ENCODE results near the gene ACTN4.
A peak's percentile ranks its signal among the peaks of the same experiment; 100 is the strongest.

ACTN4 gene

DNA sequence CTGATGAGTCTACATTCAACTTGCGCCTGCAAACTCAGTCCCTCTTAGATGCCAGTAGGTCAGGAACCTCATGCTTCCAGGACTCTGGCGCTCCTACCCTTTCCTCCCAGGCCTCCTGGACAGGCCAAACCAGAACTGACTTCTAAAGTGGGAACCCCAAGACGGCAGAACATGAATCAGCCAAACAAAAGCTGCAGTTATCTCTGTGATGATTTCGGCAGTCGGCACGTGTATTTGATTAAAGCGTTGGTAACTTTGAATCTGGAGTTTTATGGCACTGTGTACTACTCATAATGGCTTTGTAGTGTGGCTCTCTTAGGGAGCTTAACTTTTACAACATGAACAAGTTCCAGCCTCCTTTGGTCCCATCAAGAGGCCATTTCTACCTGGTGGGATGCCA lies 13.7 kb downstream of the ACTN4 start:
- peak; percentile 46 for DNase-seq (ENCODE audit: low read depth)

DNA sequence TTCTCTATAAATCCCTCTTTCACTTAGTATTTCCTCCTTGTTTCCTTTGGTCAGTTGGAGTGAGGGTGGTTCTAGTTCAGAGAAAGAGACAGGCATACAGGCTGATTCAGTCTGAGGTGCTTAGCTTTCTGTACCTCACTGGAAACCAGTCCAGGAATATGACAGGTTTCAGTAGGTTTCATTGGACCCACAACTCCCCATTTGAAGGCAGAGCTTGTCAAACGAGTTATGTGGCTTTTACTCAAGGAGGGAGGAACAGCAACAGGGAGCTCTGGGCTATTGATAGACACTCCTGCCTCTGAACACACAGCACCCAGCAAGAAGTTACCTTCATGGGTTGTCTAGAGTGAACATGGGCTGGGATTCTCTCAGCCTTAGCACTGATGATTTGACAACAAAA lies 14.5 kb downstream of the ACTN4 start:
- no peak for DNase-seq (ENCODE audit: low read depth)

DNA sequence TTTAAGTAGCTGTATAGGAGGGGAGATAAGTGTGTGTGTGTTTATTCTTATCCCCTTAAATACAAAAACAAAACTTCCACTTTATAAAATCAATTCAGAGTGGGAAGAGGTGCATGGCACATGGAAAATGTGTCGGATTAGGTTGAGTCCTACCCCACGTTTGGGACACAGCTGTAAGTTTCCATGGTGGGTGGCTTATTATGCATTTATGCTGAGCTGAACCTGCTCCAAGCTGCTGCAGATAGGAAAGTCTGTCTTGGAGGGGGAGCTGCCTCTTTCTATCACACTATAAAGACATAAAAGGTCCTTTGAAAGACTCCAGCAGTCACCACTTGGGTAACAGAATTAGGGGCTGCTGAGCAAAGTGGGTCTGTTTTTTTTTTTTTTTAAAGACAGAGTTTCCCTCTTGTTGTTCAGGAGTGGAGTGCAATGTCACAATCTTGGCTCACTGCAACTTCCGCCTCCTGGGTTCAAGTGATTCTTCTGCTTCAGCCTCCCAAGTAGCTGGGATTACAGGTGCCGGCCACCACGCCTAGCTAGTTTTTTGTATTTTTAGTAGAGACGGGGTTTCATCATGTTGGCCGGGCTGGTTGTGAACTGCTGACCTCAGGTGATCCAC lies 15.2 kb downstream of the ACTN4 start:
- DNase-seq (ENCODE audit: low read depth) = no peak

DNA sequence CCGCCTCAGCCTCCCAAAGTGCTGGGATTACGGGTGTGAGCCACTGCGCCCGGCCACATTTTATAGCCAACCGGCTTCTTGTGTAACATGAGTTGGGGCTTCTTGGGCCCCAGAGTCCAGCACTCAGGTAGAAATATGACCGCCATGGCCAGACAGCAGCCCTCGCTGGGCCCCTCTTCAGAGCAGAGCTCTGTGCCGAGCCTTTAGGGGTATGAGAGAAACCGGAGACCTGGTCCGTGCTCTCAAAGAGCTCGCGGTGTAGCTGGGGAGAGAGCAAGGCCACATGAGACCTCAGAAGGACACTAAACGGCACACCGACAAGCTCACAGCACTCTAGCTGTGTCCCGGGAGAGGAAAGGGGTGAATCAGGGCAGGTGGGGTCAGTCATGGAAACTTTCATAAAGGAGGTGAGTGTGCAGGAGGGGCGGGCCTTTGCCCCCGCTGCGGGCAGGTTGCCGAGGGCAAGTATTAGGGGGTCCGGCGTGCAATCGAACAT lies 15.8 kb downstream of the ACTN4 start:
- no peak for DNase-seq (ENCODE audit: low read depth)

DNA sequence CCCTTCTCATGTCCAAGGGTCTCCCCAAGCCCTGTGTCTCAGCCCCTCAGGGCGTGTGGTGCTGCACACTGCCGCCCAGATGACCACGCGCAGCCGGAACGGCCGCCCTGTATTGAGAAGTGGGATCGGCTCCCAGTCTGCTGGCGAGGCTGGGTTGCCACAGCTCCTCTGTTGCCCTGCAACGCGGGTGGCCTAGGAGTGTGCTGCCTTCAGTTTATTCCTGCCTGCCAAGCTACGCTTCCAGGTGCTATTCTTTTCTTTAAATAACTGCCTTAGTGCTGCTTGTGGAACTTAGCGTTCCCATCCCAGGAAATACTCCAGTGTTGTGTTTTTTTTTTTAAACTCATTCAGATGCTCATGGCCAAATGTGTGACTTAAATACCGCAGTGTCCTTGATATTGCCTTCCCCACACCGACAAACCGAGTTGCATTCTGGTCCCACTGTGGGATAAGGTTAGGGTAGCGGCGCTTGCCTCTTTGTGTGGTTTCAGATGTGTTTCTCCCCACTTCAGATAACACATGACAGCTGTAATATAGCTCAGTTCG lies 16.6 kb downstream of the ACTN4 start:
- no peak for DNase-seq (ENCODE audit: low read depth)

DNA sequence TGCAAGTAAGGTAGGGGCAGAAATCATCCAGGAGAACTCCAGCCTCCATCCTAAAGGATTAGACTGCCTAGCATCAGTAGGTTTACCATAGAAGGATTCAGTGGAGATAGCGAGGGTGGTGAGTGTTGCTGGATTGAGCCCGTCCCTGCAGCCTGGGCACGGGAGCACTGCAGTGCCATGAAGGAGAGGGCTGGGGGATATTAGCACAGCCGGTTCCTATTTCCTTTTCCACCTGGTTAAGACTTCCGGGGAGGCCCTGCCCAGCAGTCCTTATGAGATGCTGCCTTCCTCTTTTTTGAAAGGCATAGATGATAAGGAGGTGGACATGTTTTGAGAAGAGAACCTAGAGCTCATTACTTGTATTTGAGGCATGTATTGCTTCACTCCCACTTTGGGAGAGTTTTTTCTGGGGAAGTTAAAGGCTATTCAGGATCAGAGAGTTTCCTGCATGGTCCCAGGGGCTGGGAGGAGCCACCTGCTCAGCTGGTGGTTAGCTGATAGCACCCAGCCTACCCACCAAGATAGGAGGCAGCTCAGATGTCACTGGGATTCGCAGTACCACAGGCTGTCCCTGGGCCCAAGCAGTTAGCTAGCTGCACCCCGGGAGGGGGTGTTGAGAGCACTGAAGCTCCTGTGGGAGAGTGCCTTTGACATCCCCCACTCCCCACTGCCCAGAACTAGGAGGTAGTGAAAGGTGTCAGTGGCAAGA lies 17.2 kb downstream of the ACTN4 start:
- no peak for DNase-seq (ENCODE audit: low read depth)

DNA sequence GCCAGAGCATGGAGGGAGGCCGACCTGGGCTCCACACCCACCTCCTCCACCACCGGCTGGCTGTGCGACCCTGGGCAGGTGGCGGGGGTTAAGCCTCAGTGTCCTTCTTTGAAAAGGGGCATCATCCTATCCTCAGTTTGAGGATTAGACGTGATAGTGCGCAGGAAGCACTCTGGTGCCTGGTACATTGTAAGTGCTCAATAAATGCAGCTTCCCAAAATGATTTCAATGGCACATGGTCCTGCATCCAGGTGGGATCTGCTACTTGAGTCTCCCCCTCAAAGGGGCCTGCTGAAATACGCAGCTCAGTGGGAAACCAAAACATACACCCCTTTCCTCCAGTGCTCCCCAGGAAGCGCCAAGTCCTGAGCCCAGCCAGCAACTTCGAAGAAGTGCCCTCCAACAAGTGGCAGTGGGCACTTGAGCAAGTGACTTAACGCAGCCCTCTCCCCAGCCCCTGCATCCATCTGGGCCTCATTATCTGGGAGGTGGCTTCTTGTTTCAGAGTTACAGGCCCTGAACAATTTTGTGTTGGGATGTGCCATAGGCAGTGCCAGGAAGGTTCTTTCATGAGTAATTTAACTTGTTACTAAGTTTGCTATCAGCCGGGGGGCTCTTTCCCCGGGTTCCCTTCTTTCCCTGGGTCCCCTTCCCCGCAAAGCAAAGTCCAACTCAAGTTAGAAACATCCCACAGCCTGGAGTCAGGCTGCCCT lies 17.9 kb downstream of the ACTN4 start:
- DNase-seq (ENCODE audit: low read depth) = no peak

DNA sequence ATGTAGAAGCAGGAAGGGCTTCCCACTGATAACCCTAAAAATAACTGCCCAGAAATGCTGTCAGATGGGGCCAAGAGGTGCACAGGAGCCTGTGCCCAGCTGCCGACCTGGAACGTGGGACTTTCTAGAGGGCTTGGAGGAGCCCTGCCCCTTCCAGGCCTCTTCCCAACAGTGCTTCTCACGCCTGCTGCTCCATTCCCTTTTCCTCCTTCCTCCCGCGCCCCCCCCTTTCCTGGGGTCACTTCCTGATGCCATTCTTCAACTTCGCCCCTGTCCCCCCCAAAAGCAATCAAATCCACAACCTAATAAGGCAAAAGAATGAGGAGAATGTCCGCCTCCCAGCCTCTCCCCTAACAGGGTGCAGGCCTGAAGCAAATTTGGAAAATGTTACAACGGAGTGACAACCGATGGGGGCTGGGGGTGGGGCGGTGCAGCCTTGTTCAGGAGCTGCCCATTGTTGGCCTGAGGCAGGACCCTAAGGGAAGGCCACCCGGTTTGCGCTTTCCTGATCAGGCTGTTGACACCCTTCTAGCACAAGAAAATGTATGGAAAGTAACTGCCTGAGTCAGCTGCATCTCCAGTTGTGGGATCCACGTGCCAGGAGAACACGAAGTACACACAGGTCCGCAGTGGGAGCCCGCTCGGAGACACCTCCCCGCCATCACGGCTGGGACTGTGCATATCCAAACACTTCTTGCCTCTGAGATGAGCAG lies 18.7 kb downstream of the ACTN4 start:
- peak; percentile 73 for DNase-seq (ENCODE audit: low read depth)

DNA sequence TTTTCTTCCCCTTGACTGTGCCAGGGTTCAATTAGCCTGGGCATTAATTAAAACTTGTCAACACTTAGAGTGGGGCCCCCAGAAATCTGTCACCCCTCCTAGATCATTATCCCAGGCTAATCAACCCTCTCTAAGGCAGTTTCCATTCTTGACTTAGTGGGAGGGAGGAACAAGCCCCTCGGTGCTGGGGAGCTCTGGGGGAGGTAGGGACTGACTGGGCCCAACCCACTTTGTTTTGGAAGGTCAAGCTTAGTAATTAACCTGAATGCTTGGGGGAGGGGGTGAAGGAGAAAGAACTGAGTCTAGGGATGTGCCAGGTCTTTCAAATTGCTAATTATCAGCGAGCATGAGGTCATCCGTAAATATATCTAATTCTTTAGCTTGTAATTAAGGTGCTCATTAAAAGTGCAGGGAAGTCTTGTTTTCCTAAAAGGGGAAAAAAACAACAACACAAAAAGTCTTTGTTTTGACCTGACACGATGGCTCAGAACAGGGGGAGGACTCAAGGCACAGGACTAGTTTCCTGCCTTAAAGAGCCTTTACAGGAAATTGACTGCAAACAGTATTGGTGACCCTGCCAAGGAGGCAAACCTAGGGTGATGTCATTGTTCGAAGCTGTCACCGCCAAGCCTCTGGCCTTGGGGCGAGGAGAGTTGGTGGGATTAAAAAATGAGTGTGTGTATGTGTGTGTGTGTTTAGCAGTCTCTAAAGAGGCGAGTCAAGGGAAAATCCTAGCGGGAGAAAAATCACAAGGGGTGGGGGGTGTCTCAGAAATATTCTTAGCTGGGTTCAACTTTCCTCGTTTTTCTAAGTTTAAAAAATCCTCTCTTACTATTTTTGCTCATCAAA lies 19.4 kb downstream of the ACTN4 start:
- peak; percentile 64 for DNase-seq (ENCODE audit: low read depth)

DNA sequence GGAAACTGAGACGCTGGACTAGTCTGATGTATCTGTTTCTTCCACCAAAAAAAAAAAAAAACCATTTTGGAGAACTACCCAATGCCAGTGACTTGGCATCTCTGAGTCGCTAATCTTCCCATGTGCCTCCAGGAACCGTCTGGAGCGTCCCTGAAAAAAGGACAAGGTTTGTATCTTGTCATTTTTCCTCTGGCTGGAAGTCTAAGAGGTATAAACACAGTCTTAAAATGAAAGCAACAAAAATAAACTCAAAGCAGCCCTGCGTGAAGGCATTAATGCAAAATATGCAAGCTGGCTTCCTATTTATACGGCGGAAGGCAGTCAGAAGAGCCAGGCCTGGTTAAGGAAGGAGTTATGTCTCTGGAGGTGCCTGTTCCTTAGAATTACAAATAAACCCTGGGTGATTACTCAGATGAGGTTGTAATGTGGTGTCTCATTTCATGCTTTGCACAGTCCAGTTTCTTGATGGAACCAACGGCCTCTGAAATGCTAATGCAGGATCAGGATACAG lies 20.3 kb downstream of the ACTN4 start:
- DNase-seq (ENCODE audit: low read depth) = peak; percentile 86

DNA sequence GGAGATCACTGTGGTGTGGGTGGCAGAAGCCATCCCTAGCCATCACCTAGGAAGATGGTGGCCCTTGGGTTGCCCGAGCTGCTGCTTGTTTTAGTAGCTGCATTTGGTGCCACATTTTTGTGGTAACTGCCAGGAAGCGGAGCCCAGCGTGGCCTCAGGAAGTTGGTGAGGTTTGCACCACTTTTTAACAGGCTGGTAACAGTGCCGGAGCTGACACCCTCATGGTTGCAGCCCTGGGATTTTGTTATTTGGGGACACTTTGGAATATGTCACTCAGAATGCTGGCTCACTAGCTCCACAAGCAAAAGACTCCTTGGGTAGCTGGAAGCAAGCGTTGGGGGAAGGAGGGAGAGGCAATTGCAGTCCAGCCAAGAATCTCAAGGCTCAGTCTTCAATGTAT lies 22.1 kb downstream of the ACTN4 start:
- DNase-seq (ENCODE audit: low read depth) = no peak

DNA sequence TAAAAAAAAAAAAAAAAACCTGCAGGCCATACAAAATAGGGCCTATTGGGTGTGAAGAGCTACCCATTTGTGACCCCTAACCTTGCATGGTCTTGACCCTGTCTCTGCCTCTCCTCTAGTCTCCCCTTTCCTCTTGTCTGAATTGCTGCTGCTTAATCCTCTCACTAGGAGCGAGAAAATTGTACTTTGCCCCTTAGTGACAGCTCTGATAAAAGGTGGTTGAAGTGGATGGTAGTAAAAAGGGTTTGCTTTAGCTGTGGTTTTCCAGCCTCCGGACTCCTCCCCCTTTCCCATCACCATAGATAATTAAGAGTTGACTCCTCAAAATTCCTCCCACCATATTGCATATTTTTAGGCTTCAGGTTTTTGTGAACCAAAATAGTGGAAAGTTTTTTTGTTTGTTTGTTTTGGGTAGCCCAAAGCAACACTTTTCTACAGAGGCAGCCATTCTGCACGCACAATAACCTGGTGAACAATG lies 23.5 kb downstream of the ACTN4 start:
- no peak for DNase-seq (ENCODE audit: low read depth)

DNA sequence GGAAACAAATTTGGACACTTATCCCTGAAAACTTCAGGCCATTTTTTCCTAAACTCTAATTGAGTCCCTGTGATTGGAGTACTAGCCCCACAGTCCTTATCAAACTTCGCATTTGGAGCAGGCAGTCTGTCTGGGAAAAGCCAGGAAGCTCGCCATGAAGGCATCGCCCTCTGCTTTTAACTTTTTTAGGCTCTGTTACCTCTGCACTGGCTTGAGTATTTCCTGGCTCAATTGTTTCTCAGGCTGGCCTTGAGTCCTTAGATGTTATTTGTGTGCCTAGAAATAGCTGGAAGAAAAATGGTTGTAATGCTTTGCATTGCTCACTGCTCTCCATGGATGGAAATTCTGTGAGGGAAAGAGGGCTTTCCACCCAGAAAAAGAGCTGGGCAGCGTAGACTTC lies 24.2 kb downstream of the ACTN4 start:
- DNase-seq (ENCODE audit: low read depth) = no peak

DNA sequence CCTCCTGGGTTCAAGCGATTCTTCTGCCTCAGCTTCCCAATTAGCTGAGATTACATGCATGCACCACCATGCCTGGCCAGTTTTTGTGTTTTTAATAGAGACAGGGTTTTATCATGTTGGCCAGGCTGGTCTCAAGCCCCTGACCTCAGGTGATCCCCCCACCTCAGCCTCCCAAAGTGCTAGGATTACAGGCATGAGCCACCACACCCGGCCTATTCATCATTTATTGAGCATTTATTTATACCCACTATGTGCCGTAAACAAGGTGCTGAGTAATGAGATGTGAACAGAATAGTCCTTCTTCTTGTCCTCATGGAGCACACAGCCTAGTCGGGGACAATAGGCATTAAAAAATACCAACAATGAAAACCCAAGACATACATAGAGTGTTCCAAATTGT lies 25.6 kb downstream of the ACTN4 start:
- no peak for DNase-seq (ENCODE audit: low read depth)

DNA sequence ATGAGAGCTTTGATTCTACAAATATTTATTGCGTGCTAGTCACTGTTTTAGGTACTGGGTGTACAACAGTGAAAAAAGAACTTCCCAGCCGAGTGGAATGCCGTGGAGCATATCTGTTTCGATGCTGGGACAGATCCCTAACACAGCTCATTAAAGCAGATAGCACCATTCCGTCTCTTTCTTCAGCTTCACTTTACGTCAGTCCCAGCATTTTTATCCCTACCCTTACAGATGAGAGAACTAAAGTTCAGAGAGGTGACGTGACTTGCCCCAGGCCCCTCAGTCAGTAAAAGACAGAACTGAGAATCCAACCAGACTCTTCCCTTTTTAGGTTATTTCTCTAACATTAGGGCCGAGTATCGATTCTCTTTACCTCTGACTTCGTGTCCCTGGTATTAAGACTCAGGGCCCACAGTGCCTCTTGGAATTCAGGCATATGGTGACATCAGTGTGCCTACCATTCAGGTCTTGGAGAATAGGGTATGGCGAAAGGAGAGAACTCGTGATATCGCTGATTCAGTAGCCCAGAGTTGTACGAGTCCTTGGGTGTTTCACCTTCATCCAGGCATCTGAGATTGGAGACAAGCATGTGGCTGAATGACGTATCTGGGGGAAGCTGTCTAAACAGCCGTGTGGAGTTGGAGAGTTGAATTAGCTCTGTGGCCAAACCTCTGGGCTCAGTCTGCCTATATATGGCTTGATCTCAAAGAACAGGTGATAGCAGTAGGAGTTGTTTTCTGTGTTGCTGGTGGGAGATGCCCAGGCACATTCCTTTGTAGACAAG lies 27.1 kb downstream of the ACTN4 start:
- no peak for DNase-seq (ENCODE audit: low read depth)

DNA sequence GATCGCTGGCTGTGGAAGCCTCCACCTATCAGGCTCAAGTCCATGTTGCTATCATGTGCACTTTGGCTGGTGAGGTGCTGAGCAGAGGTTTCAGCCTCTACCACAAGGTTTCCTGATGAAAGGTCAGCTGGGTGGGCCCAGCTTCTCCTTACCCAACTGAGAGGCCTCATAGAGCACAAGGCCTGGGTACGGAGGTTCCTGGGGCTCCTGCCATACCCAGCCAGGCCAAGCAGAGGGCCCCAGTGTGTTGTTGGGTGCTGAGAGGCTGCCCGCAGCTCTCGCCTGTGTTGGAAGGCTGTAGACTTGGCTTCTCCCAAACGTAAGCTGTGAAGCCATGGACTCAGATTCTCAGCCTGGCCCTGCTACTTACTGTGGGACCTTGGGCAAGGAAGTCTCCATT lies 28.2 kb downstream of the ACTN4 start:
- DNase-seq (ENCODE audit: low read depth) = no peak

DNA sequence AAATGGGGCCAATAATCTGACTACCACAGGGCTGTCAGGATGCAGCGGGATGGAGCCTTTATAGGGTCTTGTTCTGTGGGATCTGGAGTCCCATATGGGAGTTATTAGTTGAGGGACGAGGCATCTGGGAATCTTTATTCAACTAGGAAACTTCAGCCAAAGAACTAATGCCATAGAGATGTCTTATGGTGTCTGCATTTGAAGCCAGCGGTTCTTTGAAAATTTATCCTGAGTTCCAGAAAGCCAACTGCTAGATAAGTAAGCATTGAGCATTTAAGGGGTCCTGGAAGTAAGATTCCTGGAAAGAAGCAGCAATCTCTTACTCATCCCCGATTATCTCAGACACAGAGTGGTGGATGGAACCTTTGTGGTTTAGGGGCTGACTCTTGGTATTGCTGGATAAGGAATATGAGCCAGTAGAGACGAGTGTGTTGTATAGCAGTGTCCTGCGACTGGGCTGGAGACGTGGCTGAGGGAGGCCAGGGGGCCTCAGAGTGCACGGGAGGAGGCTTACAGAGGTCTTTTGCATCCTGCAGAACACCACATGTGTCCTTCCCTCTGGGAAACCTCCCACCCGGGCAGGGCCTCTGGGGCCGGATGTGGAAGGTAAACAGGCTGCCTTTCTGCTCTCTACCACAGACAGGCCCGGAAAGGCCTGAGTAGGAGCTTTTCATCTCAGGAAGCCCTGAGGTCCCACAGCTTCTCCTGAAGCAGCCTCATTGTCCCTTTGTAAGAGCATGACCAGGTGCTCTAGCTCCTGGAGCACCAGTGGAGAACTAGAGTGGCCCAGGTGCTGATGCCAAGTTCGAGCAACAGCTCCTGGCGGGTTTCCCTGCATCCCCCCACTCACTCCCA lies 28.8 kb downstream of the ACTN4 start:
- DNase-seq (ENCODE audit: low read depth) = no peak

DNA sequence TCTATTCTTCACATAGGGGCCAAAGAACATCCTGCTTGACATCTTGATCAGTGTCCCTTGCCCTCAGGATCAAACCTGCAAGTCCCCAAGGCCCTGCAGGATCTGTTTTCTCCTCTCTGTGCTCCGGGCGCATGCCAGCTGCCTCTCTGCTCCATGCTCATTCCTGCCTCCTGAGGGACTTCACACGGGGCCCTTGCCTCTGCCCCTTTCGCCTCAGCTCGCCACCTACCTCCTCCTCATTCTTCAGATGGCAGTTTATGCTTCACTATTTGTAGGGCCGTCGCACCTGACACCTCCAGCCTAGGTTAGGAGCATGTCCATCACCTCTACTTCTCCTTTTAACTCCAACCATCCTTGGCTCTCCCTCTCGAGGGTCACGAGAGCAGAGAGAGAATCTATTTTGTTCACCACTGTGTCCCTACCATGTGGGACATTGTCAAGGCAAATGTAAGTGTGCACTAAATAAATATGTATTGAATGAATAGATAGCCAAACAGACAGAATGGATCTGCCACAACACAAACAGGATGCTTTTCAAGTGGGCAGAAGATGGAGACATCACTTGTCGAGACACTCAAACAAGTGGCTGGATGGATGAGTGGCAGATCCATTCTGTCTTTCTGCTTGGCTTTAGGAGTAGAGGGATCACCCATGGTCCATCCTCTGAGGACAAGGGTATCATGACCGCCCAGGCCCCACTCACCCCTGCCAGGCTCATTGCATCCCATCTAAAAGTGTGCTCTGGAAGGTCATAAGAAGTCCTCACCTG lies 29.6 kb downstream of the ACTN4 start:
- DNase-seq (ENCODE audit: low read depth) = no peak

Measured in fibroblast of gingiva (primary cell).